Renal pelvis (tissue), 12 donors: ENCODE measurements around the gene ADGRG2. TPM values are rescaled to one million over a fixed set of nuclear protein-coding genes. Genes with fewer than 3 reads are reported as not detected.

Source experiments
- DNase-seq: peaks from one replicate; pipeline ENCODE4 v3.0.0-alpha.2; 2013
- long read RNA-seq, 16 experiments: transcript quantifications; one replicate each; lab custom pipeline, GENCODE V29; 2026
- polyA plus RNA-seq, 3 donors: library from polyadenylated mRNA; unstranded; fragments of 120-200 nt; gene quantifications; one replicate each; pipeline ENCODE4 v1.2.1, GENCODE V29; 2013; ENCODE audit not compliant: insufficient read length in 3 of 3

ADGRG2 gene, protein sequence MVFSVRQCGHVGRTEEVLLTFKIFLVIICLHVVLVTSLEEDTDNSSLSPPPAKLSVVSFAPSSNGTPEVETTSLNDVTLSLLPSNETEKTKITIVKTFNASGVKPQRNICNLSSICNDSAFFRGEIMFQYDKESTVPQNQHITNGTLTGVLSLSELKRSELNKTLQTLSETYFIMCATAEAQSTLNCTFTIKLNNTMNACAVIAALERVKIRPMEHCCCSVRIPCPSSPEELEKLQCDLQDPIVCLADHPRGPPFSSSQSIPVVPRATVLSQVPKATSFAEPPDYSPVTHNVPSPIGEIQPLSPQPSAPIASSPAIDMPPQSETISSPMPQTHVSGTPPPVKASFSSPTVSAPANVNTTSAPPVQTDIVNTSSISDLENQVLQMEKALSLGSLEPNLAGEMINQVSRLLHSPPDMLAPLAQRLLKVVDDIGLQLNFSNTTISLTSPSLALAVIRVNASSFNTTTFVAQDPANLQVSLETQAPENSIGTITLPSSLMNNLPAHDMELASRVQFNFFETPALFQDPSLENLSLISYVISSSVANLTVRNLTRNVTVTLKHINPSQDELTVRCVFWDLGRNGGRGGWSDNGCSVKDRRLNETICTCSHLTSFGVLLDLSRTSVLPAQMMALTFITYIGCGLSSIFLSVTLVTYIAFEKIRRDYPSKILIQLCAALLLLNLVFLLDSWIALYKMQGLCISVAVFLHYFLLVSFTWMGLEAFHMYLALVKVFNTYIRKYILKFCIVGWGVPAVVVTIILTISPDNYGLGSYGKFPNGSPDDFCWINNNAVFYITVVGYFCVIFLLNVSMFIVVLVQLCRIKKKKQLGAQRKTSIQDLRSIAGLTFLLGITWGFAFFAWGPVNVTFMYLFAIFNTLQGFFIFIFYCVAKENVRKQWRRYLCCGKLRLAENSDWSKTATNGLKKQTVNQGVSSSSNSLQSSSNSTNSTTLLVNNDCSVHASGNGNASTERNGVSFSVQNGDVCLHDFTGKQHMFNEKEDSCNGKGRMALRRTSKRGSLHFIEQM
- 10 to 100 TPM; 15.5 to 18.2 (median 16.4) TPM for polyA plus RNA-seq
- long read RNA-seq, donor 1: 0 reads
- long read RNA-seq, donor 2: 0 reads
- long read RNA-seq, donor 3: 0 reads
- long read RNA-seq, donor 4: 0 reads
- long read RNA-seq, donor 5: 0 reads
- long read RNA-seq, donor 6, full-length matches to known transcripts: 1 of 1 reads
- long read RNA-seq, donor 6, partial matches to known transcripts: 0 of 1 reads
- long read RNA-seq, donor 6, other reads (novel, unspliced or antisense): 0 of 1 reads
- long read RNA-seq, donor 7: 0 reads
- long read RNA-seq, donor 8: 0 reads
- long read RNA-seq, donor 9: 0 reads
- long read RNA-seq, donor 10: 0 reads
- long read RNA-seq, donor 11: 0 reads
- long read RNA-seq, donor 12, full-length matches to known transcripts: 3 of 3 reads
- long read RNA-seq, donor 12, partial matches to known transcripts: 0 of 3 reads
- long read RNA-seq, donor 12, other reads (novel, unspliced or antisense): 0 of 3 reads
- long read RNA-seq, donor 13: 0 reads
- long read RNA-seq, donor 14: 0 reads
- long read RNA-seq, donor 15, full-length matches to known transcripts: 1 of 1 reads
- long read RNA-seq, donor 15, partial matches to known transcripts: 0 of 1 reads
- long read RNA-seq, donor 15, other reads (novel, unspliced or antisense): 0 of 1 reads
- long read RNA-seq, donor 16: 0 reads

DNA sequence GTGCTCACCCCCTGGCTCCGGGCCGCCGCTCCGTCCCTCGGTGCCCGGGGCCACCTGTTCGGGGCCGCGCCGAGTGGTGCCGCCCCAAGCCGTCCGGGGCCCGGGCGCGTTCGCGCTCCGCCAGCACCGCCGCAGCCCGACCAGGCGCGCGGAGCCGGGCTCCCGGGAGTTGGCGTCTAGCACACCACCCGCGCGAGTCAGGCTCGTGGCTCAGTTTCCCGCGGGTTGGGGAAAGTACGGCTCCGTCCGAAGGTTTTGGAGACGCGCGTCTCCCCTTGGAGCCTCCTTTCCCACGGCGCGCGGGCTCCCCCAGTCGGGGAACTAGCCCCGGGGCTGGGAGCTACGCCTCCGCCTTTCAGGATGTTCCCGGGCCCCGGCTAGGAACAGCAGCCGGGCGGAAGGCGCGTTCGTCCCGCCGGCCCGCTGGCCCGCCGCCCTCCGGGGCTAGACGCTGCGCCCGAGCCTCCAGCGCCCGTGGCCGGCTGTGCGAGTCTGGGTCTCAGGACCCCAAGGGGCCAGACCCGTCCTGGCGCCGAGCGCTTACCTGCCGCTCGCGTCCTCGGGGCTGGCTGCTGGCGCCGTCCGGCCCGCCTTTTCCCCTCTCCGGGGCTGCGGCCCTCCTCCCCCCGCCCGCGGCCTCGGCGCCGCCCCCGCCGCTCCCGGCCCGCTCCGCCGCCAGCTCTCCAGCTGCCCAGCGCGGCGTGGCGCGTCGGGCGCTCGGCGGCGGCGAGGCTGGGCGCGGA lies at the start of gene ADGRG2:
TSS of gene ADGRG2 (minus strand) at position 571 of the 743 bp plus-strand sequence. CDS start 53,634 bp downstream, outside the sequence.
- no peak for DNase-seq

DNA sequence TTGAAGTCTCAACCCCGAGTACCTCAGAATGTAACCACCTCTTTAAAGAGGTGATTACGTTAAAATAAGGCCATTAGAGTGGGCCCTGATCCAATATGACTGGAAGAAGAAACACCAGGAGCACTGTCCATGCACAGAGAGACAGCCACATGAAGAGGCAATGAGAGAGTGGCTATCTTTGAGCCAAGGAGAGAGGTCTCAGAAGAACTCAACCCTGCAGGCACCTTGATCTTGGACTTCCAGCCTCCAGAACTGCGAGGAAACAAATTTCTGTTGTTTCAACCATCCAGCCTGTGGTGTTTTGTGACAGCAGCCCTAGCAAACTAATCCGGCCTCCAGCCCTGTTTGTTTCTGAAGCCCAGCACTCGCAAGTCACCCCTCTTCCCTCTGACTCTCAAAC lies 46.3 kb upstream of the ADGRG2 start:
- DNase-seq: no peak

DNA sequence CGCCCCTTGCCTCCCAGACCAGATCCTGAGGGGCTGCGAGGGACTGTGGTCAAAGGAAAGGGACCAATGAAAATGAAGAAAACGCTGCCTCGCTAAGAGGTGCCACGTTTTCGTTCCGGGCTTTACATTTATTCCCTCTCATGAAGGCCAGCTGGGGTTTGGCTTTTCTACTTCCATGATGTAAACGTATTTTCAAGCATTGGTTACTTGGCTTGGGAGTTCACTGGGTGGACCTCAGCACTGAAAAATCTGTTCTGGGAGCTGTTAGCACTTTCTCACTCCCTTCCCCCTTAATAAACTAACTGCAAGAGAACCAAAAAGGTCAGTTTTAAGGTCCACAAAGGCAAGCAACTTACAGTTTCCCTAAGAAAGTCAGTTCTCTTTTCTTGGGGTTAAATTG lies 40.6 kb upstream of the ADGRG2 start:
- no peak for DNase-seq

DNA sequence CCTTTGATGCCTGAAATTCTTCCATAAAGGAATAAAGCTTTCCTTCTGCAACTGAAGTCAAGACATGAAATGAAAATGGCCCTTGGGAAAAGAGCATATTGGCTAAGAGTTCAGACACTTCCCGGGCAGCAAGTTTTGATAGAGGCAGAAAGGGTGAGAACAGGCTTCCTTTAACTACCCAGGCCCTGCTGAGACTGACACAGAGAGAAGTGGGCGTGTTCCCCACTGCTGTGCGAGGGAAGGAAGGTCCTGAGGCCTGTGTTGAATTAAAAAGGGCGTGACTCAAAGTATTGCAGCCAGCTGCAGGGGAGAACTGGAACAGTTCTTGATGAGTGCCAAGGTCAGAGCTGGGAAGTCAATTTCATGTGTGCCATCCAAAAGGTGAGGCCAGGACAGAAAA lies 33.9 kb upstream of the ADGRG2 start:
- no peak for DNase-seq

DNA sequence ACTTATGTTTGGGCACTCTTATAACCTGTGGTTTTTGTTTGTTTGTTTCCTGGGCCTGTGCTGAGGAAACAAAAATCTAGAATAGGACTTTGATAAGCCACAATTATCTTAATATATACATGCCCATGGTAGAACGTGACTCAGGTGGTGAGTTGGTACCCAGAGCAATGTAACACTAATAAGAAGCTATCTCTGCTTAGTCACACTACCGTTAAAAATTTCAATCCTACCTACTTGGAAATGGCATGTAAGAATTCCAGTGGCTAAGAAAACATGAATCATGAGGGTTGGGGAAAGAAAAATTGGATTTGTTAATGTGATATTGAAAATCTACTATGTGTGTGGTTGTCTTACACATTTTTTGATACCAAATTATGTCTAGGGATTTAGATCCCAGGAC lies 30.5 kb upstream of the ADGRG2 start:
- no peak for DNase-seq

DNA sequence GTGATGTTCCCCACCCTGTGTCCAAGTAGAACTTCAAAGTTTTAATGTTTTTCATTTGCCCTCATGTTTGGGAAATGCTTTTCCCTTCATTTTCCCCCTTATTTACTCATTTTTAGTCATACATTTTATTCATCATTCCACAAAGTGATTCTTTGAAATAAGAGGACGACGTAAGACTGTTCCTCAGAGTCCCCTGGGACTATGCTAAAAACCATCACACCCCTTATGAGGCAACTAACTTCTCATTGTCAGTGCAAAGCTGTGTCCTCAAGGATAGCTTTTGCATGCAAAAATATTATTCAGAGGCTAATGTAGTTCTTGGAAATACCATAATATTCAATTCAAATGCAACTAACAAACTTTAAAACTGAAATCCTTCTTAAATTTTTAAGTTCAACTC lies 14.8 kb upstream of the ADGRG2 start:
- DNase-seq: no peak

DNA sequence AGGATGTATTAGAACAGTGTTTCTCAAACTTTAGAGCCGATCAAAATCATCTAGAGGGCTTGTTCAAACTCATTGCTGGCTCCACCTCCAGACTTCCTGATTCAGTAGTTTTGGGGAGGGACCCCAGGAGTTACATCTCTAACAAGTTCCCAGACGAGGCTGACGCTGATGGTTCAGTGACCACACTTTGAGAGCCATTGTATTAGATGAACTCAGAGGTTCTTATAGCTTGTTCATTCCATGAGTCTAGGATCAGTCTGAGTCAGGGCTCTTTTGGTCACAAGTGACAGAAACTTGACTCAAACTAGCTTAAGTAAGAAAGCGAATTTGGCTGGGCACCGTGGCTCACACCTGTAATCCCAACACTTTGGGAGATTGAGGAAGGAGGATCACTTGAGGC lies 11.5 kb upstream of the ADGRG2 start:
- DNase-seq: no peak

DNA sequence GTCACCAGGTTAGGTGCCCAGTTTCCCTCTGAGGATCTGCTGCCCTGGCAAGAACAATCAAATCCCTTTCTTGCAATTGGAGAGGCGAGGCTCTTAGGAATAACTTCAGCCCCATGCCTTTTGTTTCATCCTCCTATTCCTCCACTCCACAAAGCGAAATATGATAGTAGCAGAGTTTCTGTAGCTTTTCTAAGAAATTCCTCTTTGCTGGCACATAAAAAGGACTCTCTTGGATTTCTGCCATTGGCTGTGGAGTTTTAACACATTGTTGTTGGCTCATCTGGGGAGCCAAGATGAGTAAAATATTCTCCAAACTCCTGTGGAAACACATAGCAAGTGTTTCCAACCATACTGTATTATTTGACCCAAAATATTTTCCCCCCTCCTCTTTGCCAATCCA lies 11.0 kb upstream of the ADGRG2 start:
- DNase-seq: no peak

DNA sequence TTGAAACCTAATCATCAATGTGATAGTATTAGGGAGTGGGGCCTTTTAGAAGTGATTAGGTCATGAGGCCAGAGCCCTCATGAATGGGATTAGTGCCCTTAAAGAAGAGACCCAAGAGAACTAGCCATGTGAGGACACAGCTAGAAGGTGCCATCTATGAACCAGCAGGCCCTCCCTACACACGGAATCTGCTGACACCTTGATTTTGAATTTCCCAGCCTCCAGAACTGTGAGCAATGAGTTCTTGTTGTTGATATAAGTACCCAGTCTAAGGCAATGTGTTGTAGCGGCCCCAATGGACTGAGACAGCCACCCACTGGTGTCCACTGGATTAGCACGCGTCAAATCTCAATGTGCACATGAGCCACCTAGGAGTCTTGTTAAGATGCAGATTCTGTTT lies 8.4 kb upstream of the ADGRG2 start:
- DNase-seq: no peak

DNA sequence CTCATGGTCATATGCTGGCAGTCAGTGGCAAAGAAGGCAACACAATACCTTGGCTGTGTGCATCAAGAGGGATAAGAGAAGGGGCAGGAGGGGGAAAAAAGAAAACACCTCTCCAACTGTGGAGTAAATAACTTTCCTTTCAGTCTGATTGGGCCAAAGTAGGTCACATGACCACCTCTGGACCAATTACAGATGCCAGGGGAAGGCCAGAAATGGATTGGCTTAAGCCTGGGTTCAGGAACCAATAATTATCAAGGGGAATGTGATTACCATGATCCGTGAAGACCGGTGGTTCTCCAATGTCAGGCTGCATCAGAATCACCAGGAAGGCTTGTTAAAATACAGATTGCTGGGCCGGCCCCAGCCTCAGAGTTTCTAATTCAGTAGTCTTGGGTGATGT lies 7.4 kb upstream of the ADGRG2 start:
- no peak for DNase-seq

DNA sequence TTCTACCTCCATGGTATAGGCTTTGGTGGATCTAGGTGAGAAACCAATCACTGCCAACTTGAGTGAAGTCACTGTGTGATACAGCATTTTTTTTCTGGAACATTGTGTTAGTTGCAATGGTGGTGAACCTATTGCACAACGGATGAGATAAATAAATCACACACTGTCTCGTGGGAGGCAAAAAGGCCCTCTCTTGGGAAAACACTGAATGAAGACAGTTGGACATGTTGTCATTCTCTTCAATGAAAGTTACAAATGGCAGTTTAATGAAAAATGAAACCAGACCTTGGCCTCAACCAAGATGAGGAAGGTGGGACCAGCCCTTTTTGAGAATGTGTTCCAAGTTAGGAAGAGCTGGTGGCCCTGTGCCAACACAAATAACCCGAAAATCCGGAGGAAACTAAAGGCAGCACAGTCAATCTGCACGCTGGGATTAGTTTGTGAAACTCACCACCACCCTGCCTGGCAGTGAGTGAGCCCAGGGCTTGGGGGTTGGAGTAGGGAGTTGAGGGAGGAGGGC lies 5.4 kb upstream of the ADGRG2 start:
- no peak for DNase-seq

DNA sequence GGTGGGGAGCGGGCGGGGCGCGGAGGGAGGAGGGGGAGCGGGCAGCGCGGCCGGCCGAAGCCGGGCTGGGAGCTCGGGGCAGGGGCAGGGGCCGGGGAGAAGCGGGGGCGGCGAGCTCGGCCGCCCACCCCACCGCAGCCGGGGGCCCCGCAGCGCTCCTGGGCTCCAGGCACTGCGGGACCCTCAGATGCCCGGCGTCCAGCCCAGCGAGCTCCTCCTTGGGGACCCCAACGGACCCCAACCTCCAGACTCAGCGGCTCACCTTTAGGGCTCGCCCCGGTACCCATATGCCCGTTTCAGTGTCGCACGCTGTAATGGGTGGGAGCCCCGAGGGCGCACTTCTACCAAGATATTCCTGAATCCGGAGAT lies 357 bp upstream of the ADGRG2 start:
- DNase-seq: no peak

DNA sequence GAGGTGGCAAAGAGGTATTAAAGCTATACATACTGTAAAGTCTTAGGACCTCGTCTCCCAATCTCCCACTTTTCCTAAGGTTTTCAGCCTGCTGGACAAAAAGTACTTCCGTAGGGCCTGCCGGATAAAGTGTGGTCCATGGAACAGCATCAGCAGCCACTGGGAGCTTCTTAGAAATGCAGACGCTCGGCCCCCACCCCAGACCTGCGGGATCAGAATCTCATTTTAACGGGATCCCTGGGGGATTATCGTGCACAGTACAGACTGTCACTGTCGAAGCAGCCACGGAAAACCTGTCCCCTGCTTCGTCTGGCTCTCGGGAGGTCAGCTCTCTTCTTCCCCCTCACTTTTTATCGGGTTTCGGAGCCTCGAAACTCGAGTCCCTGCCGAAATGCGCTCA lies 802 bp downstream of the ADGRG2 start:
- no peak for DNase-seq

DNA sequence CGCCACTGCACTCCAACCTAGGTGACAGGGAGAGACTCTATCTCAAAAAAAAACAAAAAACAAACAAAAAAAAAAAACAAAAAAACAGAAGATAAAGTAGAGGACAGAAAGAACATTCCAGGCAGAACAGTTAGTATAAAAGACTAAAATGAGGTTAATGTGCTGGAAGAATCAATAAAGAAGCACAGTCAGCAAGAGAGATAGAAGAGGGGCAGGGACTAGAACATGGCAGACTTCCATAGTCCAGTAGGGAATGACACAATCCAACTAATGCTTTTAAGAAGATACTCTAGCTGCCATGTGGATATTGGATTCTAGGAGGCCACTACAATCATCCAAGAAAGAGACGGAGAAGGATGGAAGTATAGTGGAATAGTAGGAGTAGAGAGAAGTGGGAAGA lies 11.6 kb downstream of the ADGRG2 start:
- DNase-seq: no peak

DNA sequence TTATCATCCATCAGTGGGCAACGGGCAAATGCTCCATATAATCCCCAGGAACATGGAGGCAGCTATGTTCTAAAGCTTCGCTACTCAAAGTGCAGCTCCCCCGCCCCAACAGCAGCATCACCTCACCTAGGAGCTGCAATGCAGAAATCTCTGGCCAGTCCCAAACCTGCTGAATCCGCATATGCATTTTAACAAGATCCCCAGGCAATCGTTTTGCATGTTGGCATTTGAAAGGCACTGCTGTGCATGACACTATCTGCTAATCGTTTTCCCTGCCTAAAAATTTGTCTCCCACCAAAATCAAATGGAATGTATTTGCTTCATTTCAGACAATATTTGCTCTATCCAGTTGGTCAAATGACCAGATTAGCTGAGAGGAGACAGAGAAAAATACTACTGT lies 15.2 kb downstream of the ADGRG2 start:
- DNase-seq: no peak

DNA sequence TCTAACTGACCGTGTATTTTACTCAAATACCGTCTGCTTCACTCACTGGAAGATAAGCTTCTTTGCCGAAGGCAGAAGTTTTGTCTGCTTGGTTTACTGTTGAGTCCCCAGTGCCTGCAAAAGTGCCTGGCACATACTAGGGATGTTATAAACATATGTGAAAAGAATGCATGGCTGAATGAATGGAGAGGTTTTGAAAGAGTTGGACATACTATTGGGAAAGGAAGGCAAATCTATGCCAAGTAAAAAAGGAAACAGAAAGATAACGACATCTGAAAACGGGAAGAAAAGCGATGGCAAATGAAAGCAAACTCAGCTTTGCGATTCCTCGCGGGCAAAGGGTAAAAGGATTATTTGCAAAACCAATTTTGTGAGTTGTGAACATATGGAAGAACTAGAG lies 21.7 kb downstream of the ADGRG2 start:
- DNase-seq: no peak

DNA sequence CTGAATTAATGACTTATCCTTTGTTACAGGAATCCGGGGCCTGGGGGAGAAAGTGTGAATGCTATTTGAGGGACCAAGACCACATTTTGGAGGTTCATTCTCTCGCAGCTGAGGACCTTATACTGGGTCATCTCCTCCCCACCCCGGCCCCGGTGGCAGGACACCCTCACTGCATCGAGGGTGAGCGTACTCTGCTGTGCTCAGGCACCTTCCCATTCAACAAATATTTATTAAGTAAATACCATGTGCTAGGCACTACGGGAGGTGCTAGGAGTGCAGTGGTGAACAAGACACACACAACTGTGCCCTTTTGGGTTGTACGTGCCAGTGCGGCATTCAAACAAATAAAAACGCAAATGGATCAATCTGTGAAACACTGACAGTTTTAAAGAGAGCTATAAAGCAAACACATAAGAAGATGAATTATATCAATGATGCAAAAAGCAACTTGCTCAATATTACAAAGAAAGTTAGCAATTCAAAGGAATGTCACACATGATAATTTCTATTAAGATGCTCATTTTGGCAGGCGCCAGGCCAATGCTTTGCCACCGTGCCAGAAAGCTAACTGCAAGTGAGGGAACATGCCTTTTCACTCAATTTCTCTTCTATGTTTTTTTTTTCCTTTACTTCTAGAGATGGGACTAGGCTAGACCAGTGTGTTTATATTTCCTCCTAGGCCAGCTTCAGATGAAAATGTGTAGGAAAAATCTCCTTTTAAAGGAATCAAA lies 24.6 kb downstream of the ADGRG2 start:
- DNase-seq: no peak

DNA sequence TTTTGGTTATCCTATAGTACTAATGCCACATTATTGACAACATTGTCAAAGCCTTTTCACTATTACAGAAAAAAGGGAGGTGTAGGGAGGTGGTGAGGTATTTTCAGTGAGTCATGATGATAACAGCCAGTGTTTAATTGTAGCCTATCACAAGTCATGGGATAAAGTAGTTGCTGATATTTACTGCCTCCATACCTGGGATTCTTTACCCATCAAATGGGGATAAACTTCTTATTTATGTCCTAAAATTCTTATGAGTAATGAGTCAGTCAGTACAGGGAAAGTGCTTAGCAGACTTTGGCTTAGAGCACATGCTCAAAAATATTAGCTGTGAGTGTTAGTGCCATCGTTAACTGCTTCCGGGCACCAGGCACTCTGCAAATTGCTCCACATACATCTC lies 25.7 kb downstream of the ADGRG2 start:
- DNase-seq: no peak

DNA sequence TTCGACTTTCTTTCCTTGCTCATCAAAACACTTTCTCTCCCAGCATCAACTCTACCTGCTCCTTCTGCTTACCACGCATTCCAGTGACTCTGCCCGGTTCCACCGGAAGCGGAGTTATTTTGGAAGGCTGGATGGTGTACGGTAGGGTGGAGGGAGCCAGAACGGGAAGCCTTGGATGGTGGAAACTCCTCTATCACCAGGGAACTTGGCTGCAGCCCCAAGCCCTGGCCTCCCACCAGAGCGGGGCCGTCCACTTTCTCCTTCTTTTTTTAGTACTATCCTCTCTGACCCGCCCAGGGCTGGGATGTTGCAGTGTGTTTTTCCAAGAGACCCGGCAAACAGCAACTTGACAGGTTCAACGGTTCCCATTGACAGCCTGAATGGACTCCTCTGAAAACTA lies 27.6 kb downstream of the ADGRG2 start:
- no peak for DNase-seq

DNA sequence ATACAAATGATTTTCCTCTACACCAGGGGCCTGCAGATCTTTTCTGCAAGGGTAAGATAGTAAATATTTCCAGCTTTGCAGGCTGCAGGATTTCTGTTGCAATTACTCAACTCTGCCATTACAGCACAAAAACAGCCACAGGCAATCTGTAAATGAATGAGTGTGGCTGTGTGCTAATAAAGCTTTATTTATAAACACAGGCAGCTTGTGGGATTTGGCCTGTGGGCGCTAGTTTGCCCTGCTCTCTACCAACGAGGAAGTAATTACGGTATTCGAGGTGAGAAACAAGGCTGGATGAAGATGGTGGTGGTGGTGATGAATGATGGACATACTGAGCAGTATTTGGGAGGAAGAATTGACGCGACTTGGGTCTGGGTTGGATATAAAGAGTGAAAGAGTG lies 30.7 kb downstream of the ADGRG2 start:
- no peak for DNase-seq
